ENCODE data around the gene AFF1.
"Not testable (repeated sequence)": the region's sequence is repeated elsewhere in the genome, so short reads cannot be mapped to it uniquely, and the experiment has no call there.

The AFF1 gene

GRCh38 chr4:87058356-87059073 lies 123.7 kb downstream of the AFF1 start:
- DNase-seq: no peak

- no peak for DNase-seq
Observed at GRCh38 chr4:87060957-87061356, 126.1 kb downstream of the AFF1 start.

- no peak for DNase-seq
Observed at GRCh38 chr4:87065021-87065420, 130.2 kb downstream of the AFF1 start.

- no peak for DNase-seq
Observed at GRCh38 chr4:87066403-87067123, 131.8 kb downstream of the AFF1 start.

- DNase-seq: no peak
Observed at GRCh38 chr4:87067124-87067885, 132.5 kb downstream of the AFF1 start.

GRCh38 chr4:87068583-87069021 lies 133.8 kb downstream of the AFF1 start:
- no peak for DNase-seq

GRCh38 chr4:87069037-87069742 lies 134.4 kb downstream of the AFF1 start:
- DNase-seq: no peak

- no peak for DNase-seq
Observed at GRCh38 chr4:87071401-87071800, 136.6 kb downstream of the AFF1 start.

GRCh38 chr4:87072545-87072944 lies 137.7 kb downstream of the AFF1 start:
- not testable (repeated sequence) for DNase-seq

- DNase-seq: peak; percentile 25
Observed at GRCh38 chr4:87073199-87074120, 138.6 kb downstream of the AFF1 start.

GRCh38 chr4:87074121-87074488 lies 139.3 kb downstream of the AFF1 start:
- DNase-seq: no peak

- no peak for DNase-seq
Observed at GRCh38 chr4:87075876-87076275, 141.1 kb downstream of the AFF1 start.

GRCh38 chr4:87076690-87077358 lies 142.0 kb downstream of the AFF1 start:
- DNase-seq: no peak

GRCh38 chr4:87077914-87078585 lies 143.2 kb downstream of the AFF1 start:
- no peak for DNase-seq

GRCh38 chr4:87078987-87079486 lies 144.2 kb downstream of the AFF1 start:
- DNase-seq: no peak

- DNase-seq: no peak
Observed at GRCh38 chr4:87079967-87080366, 145.2 kb downstream of the AFF1 start.

- no peak for DNase-seq
Observed at GRCh38 chr4:87080462-87080861, 145.7 kb downstream of the AFF1 start.

- DNase-seq: no peak
Observed at GRCh38 chr4:87081826-87082225, 147.0 kb downstream of the AFF1 start.

GRCh38 chr4:87085732-87086131 lies 150.9 kb downstream of the AFF1 start:
- not testable (repeated sequence) for DNase-seq

- no peak for DNase-seq
Observed at GRCh38 chr4:87086143-87086805, 151.5 kb downstream of the AFF1 start.
